Esophagus muscularis mucosa (tissue), 4 donors: ENCODE results near the gene RENBP.

ENCODE experiments used
- EP300 ChIP-seq: sonication (generic); formaldehyde crosslinking; IDR thresholded peaks from one replicate; pipeline ENCODE4 v1.6.1; 2017; ENCODE audit warnings: antibody characterized with exemption
- POLR2A ChIP-seq: fragments of 450-650 bp; IDR thresholded peaks from one replicate; pipeline ENCODE4 v1.6.1; 2017; ENCODE audit warnings: antibody characterized with exemption, moderate library complexity, mild to moderate bottlenecking, low read depth
- POLR2AphosphoS5 ChIP-seq, 2 donors: sonication (generic); formaldehyde crosslinking; IDR thresholded peaks; one replicate each; pipeline ENCODE4 v1.6.1; 2017; ENCODE audit warnings: antibody characterized with exemption in 2 of 2
- TF ChIP-seq, protein P1 (sequence below), 3 experiments: fragments of 200-600 bp in 2 of 3; fragments of 450-650 bp in 1 of 3; sonication (generic) in 2 of 3; IDR thresholded peaks; one replicate each; pipeline ENCODE4 v1.5.1; 2017 to 2019; ENCODE audit warnings: antibody characterized with exemption in 3 of 3, mild to moderate bottlenecking in 2 of 3, moderate library complexity in 1 of 3

DNA sequence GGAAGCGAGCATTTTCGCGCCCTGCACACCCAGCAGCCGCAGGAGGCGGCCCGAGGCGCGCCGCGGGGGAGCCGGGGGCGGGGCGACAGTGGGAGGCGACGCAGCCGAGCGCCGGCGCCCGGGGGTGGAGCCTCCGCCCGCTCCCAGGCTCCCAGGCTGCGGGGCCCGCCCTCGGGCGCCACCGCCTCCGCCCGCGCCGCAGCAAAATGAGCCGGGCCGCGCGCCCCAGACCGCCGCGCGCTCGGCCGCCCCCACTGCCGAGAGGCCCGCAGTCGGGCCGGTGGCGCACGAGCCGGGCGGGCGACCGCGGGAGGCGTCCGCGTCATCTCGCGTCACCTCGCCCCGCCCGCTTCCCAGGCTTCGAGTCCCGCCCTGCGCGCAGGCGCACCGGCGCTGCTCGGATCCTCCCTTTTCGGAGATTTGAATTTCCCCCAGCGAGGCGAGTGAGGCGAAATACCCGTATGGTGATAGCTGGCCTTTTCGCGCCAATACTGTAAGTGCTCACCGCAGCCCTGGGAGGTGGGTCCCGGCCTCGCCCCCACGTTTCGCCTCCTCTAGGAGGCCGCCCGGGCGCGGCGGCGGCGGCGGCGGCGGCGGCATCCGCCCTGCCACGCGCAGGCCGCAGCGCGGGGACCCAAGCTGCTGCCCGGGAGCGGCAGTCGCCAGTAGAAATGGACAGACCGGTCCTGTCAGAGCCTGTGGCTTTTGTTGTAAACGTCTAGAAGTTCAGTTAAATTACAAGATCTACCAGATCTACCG is 28.1 kb upstream of the RENBP start, which contains the start of gene TMEM187:
- TF ChIP-seq, protein P1, sequence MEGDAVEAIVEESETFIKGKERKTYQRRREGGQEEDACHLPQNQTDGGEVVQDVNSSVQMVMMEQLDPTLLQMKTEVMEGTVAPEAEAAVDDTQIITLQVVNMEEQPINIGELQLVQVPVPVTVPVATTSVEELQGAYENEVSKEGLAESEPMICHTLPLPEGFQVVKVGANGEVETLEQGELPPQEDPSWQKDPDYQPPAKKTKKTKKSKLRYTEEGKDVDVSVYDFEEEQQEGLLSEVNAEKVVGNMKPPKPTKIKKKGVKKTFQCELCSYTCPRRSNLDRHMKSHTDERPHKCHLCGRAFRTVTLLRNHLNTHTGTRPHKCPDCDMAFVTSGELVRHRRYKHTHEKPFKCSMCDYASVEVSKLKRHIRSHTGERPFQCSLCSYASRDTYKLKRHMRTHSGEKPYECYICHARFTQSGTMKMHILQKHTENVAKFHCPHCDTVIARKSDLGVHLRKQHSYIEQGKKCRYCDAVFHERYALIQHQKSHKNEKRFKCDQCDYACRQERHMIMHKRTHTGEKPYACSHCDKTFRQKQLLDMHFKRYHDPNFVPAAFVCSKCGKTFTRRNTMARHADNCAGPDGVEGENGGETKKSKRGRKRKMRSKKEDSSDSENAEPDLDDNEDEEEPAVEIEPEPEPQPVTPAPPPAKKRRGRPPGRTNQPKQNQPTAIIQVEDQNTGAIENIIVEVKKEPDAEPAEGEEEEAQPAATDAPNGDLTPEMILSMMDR (IDR thresholded peaks at IDR 0.05), result no peak
- TF ChIP-seq POLR2A (no peak), EP300 (no peak), POLR2AphosphoS5 (IDR thresholded peaks at IDR 0.05) (peak; percentile 69 to 70)
